ENCODE data around the gene EMID1. TPM values are rescaled to one million over a fixed set of nuclear protein-coding genes. Genes with fewer than 3 reads are reported as not detected.
"Not testable (repeated sequence)": the region's sequence is repeated elsewhere in the genome, so short reads cannot be mapped to it uniquely, and the experiment has no call there.

EMID1 gene
- total RNA-seq, 1 donor from 2014 or later: 0.64 TPM

GRCh38 chr22:29231971-29232959 lies 26.6 kb downstream of the EMID1 start:
- intact Hi-C loops (cut with DNase I): no loop called here
- Histone ChIP-seq H3K36me3 (no peaks in the 10 kb centered on the region), H3K4me3 (no peak overlapping the region), H3K27me3 (no peaks in the 10 kb centered on the region), H3K27ac (no peak overlapping the region), H3K9me3 (no peaks in the 10 kb centered on the region), H3K4me1 (peaks cover 0 to 5% of the 10 kb centered on the region in 2 donors)
- no peak for TF ChIP-seq CTCF (IDR thresholded peaks at IDR 0.05)
- DNase-seq (ENCODE audit: low spot score in 2 of 2): peak in 1 of 2 donors; percentile 70

DNA sequence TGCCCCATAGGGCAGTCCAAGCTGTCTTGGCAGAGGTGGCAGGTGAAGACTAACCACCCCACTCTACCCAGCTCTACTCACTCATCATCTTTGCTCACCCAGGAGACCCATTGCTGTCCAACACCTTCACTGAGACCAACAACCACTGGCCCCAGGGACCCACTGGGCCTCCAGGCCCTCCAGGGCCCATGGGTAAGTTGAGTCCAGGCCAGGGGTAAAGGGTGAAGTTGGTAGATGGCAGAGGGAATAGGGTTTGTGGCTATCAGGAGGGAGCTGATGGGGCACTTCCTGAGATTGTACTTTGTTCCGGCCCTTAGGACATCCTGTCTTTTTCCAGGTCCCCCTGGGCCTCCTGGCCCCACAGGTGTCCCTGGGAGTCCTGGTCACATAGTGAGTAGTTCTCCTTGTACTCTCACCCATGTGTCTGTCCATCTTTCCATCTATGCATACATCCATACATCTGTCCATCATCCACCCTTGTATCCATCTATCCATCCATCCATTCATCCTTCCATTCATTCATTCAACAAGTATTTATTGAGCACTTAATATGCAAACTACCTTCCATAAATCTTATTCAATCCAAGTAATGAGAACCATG lies 27.7 kb downstream of the EMID1 start:
- Histone ChIP-seq H3K9me3 (no peaks in the 10 kb centered on the region), H3K4me3 (no peak overlapping the region), H3K36me3 (no peaks in the 10 kb centered on the region), H3K4me1 (peaks cover 0 to 5% of the 10 kb centered on the region in 2 donors), H3K27me3 (no peaks in the 10 kb centered on the region), H3K27ac (no peak overlapping the region)
- intact Hi-C loops (cut with DNase I): no loop called here
- no peak for TF ChIP-seq CTCF (IDR thresholded peaks at IDR 0.05)
- DNase-seq (ENCODE audit: low spot score in 2 of 2): no peak

- intact Hi-C loops (cut with DNase I); H3K4me3 ChIP-seq; H3K4me1 ChIP-seq; H3K27ac ChIP-seq; H3K36me3 ChIP-seq; H3K27me3 ChIP-seq; H3K9me3 ChIP-seq: not testable (repeated sequence)
- peak in 1 of 2 donors; percentile 44 for DNase-seq (ENCODE audit: low spot score in 2 of 2)
Observed at GRCh38 chr22:29240481-29240880, 34.8 kb downstream of the EMID1 start.

- H3K27ac ChIP-seq: no peak overlapping the region
- H3K9me3 ChIP-seq: peaks cover 0 to 8% of the 10 kb centered on the region in 2 donors
- H3K36me3 ChIP-seq: no peaks in the 10 kb centered on the region
- no peak for TF ChIP-seq CTCF (IDR thresholded peaks at IDR 0.05)
- no peak overlapping the region for H3K4me3 ChIP-seq
- no peaks in the 10 kb centered on the region for H3K4me1 ChIP-seq
- no peaks in the 10 kb centered on the region for H3K27me3 ChIP-seq
- intact Hi-C loops (cut with DNase I): loop anchor here (2.0 kb wide), 1 partner anchor 643 kb away; no protein-coding TSS in a partner anchor
- DNase-seq (ENCODE audit: low spot score in 2 of 2): peak in 1 of 2 donors; percentile 15
Observed at GRCh38 chr22:29243874-29244446, 38.3 kb downstream of the EMID1 start.

DNA sequence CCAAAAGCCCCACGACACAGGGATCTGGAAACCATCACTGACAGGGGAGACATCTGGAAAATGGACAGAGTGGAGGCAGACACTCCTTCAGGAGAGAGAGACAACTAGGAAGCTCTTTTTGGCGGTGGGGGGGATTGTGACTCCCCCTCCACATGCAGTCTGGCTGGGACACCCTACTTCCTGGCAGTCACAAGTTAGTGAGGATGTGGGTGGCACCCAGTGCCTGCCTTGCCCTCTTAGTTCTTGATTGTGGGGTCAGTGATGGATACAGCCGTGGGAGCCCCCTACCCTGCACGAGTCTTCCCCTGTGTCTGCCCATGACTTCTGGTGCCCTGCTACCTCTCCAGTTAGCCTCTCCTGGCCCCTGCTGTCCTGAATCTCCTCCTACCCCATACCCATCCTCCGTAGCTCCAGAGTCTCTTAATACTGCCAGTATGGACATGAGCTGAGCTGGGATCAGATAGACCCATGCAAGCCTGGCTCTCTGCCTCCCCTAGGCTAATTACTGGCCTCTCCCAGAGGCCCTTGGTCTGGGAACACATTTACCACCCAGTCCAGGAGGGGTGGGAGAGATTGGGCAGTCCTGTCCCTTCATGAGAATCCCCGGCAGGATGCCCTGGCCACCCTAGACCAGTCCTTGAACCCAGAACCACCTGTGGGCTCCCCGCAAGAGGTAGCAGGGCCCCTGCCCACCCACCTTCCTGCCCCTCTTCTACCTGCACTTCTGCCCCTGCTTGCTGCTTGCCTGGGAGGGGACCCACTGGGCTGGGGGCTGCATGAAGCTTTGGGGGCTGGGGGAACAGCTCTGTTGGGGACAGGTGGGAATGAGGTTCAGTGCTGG lies 39.3 kb downstream of the EMID1 start:
- no peak overlapping the region for H3K4me3 ChIP-seq
- H3K27ac ChIP-seq: no peak overlapping the region
- no peak for TF ChIP-seq CTCF (IDR thresholded peaks at IDR 0.05)
- intact Hi-C loops (cut with DNase I): loop anchor here (5.0 kb wide), 1 partner anchor 88 kb away; no protein-coding TSS in a partner anchor
- no peaks in the 10 kb centered on the region for H3K4me1 ChIP-seq
- H3K27me3 ChIP-seq: no peaks in the 10 kb centered on the region
- peaks cover 0 to 8% of the 10 kb centered on the region in 2 donors for H3K9me3 ChIP-seq
- peak in 1 of 2 donors; percentile 50 for DNase-seq (ENCODE audit: low spot score in 2 of 2)
- no peaks in the 10 kb centered on the region for H3K36me3 ChIP-seq
